Activated T-helper 1 cell treated with anti-CD3 and anti-CD28 coated beads, Interleukin-12 subunit alpha, Interleukin-12 subunit beta, Interleukin-2, Interleukin-4 antibody, amounts not matched to agents 30 ng/mL and 10 ng/mL and 1 ng/mL, durations not matched to agents 14 hours and 24 hours and 36 hours (primary cell): ENCODE measurements around the gene RAB13. TPM values are rescaled to one million over a fixed set of nuclear protein-coding genes. Genes with fewer than 3 reads are reported as not detected.

Experiments used
- DNase-seq: peaks from one replicate; pipeline ENCODE4 v3.0.0; 2021; ENCODE audit warnings: low spot score
- H3K27ac Mint-ChIP-seq: one replicate; pipeline ENCODE4 v1.8.0; 2021; ENCODE audit warnings: mild to moderate bottlenecking, mixed read lengths
- H3K27me3 Mint-ChIP-seq: one replicate; pipeline ENCODE4 v1.8.0; 2022; ENCODE audit warnings: mild to moderate bottlenecking, moderate library complexity, mixed read lengths; ENCODE audit not compliant: insufficient read depth
- H3K36me3 Mint-ChIP-seq: one replicate; pipeline ENCODE4 v1.8.0; 2021; ENCODE audit warnings: low read depth, mixed read lengths
- H3K4me1 Mint-ChIP-seq: one replicate; pipeline ENCODE4 v1.8.0; 2021; ENCODE audit warnings: low read depth, mixed read lengths
- H3K4me3 Mint-ChIP-seq: one replicate; pipeline ENCODE4 v1.8.0; 2021; ENCODE audit warnings: mild to moderate bottlenecking, moderate library complexity, mixed read lengths
- H3K9me3 Mint-ChIP-seq: one replicate; pipeline ENCODE4 v1.8.0; 2021; ENCODE audit warnings: mixed read lengths
- intact Hi-C: fragments of 100-400 bp; cut with micrococcal nuclease; formaldehyde crosslinking; loops from one replicate; pipeline ENCODE4 v1.15.1; 2024
- total RNA-seq: library from RNA; stranded (reverse); gene quantifications from 2 replicates; pipeline ENCODE4 v1.2.3, GENCODE V29; 2022

The RAB13 gene
- total RNA-seq, 1 donor from 2014 or later: 3.3 TPM

- peaks cover 66% of the 10 kb centered on the region for H3K4me1 Mint-ChIP-seq
- H3K36me3 Mint-ChIP-seq: peaks cover 13% of the 10 kb centered on the region
- H3K27me3 Mint-ChIP-seq: no peaks in the 10 kb centered on the region
- H3K4me3 Mint-ChIP-seq: peak overlapping the region; percentile 97
- no peaks in the 10 kb centered on the region for H3K9me3 Mint-ChIP-seq
- intact Hi-C loops: loop anchor here (2.0 to 5.0 kb wide), 2 partner anchors 232 to 313 kb away; partner anchors contain the start of genes HAX1 and INTS3
- H3K27ac Mint-ChIP-seq: peak overlapping the region; percentile 46
- DNase-seq: no peak
Measured at GRCh38 chr1:153959454-153959853, 26.7 kb downstream of the RAB13 start.

- Mint-ChIP-seq H3K36me3 (peaks cover 18% of the 10 kb centered on the region), H3K9me3 (no peaks in the 10 kb centered on the region), H3K27ac (peak overlapping the region; percentile 81), H3K4me1 (peaks cover 69% of the 10 kb centered on the region), H3K4me3 (peak overlapping the region; percentile 97), H3K27me3 (no peaks in the 10 kb centered on the region)
- DNase-seq: no peak
- intact Hi-C loops: loop anchor here (1.0 to 5.0 kb wide), 9 partner anchors 8 to 314 kb away; partner anchors contain the start of genes CREB3L4, DENND4B, HAX1 and INTS3
Measured at GRCh38 chr1:153958961-153959260, 27.2 kb downstream of the RAB13 start.

GRCh38 chr1:153958111-153958960 lies 27.8 kb downstream of the RAB13 start, which contains the start of gene CRTC2:
CRTC2 (minus strand) TSS chr1:153958612; CDS start chr1:153958497, 115 bp downstream.
- intact Hi-C loops: loop anchor here (1.0 to 5.0 kb wide), 9 partner anchors 9 to 314 kb away; partner anchors contain the start of genes CREB3L4, DENND4B, HAX1 and INTS3
- peak within 1 kb of the TSS; percentile 81 for H3K27ac Mint-ChIP-seq
- H3K4me1 Mint-ChIP-seq: peaks cover 65% of the 10 kb centered on the region
- peak within 1 kb of the TSS; percentile 97 for H3K4me3 Mint-ChIP-seq
- H3K9me3 Mint-ChIP-seq: no peaks in the 10 kb centered on the region
- H3K27me3 Mint-ChIP-seq: no peaks in the 10 kb centered on the region
- peak; percentile 96 for DNase-seq
- peaks cover 24% of the 10 kb centered on the region for H3K36me3 Mint-ChIP-seq

GRCh38 chr1:153957744-153958110 lies 28.4 kb downstream of the RAB13 start:
- H3K4me3 Mint-ChIP-seq: peak overlapping the region; percentile 97
- DNase-seq: peak; percentile 46
- H3K27me3 Mint-ChIP-seq: no peaks in the 10 kb centered on the region
- H3K9me3 Mint-ChIP-seq: no peaks in the 10 kb centered on the region
- peak overlapping the region; percentile 81 for H3K27ac Mint-ChIP-seq
- intact Hi-C loops: loop anchor here (1.0 to 5.0 kb wide), 10 partner anchors 10 to 315 kb away; partner anchors contain the start of genes CREB3L4, DENND4B, HAX1 and INTS3
- peaks cover 60% of the 10 kb centered on the region for H3K4me1 Mint-ChIP-seq
- peaks cover 27% of the 10 kb centered on the region for H3K36me3 Mint-ChIP-seq

- intact Hi-C loops: loop anchor here (1.0 to 5.0 kb wide), 2 partner anchors 160 to 230 kb away; partner anchors contain the start of gene INTS3
- H3K27ac Mint-ChIP-seq: peak overlapping the region; percentile 81
- no peaks in the 10 kb centered on the region for H3K9me3 Mint-ChIP-seq
- no peaks in the 10 kb centered on the region for H3K27me3 Mint-ChIP-seq
- H3K4me3 Mint-ChIP-seq: peak overlapping the region; percentile 97
- peaks cover 55% of the 10 kb centered on the region for H3K4me1 Mint-ChIP-seq
- peaks cover 29% of the 10 kb centered on the region for H3K36me3 Mint-ChIP-seq
- DNase-seq: no peak
Measured at GRCh38 chr1:153956997-153957715, 29.0 kb downstream of the RAB13 start.

- no peaks in the 10 kb centered on the region for H3K27me3 Mint-ChIP-seq
- no peaks in the 10 kb centered on the region for H3K9me3 Mint-ChIP-seq
- no peak overlapping the region for H3K27ac Mint-ChIP-seq
- no peak overlapping the region for H3K4me3 Mint-ChIP-seq
- no peak for DNase-seq
- peaks cover 42% of the 10 kb centered on the region for H3K4me1 Mint-ChIP-seq
- intact Hi-C loops: loop anchor here (5.0 kb wide), 1 partner anchor 228 kb away; the partner anchor contains the start of gene INTS3
- peaks cover 42% of the 10 kb centered on the region for H3K36me3 Mint-ChIP-seq
Measured at GRCh38 chr1:153954826-153955225, 31.3 kb downstream of the RAB13 start.

- no peaks in the 10 kb centered on the region for H3K9me3 Mint-ChIP-seq
- H3K27ac Mint-ChIP-seq: peak overlapping the region; percentile 80
- DNase-seq: no peak
- H3K36me3 Mint-ChIP-seq: peaks cover 39% of the 10 kb centered on the region
- peaks cover 34% of the 10 kb centered on the region for H3K4me1 Mint-ChIP-seq
- H3K27me3 Mint-ChIP-seq: no peaks in the 10 kb centered on the region
- intact Hi-C loops: no loop called here
- peak overlapping the region; percentile 15 for H3K4me3 Mint-ChIP-seq
Measured at GRCh38 chr1:153953859-153954365, 32.2 kb downstream of the RAB13 start.

- H3K4me3 Mint-ChIP-seq: no peak overlapping the region
- peaks cover 32% of the 10 kb centered on the region for H3K4me1 Mint-ChIP-seq
- H3K36me3 Mint-ChIP-seq: peaks cover 43% of the 10 kb centered on the region
- H3K27me3 Mint-ChIP-seq: no peaks in the 10 kb centered on the region
- peak overlapping the region; percentile 58 for H3K27ac Mint-ChIP-seq
- H3K9me3 Mint-ChIP-seq: no peaks in the 10 kb centered on the region
- DNase-seq: no peak
- intact Hi-C loops: no loop called here
Measured at GRCh38 chr1:153951801-153952200, 34.3 kb downstream of the RAB13 start.

- Mint-ChIP-seq H3K9me3 (no peaks in the 10 kb centered on the region), H3K27me3 (no peaks in the 10 kb centered on the region), H3K36me3 (peaks cover 43% of the 10 kb centered on the region), H3K4me1 (peaks cover 28% of the 10 kb centered on the region), H3K27ac (no peak overlapping the region), H3K4me3 (no peak overlapping the region)
- intact Hi-C loops: no loop called here
- no peak for DNase-seq
Measured at GRCh38 chr1:153951183-153951582, 35.0 kb downstream of the RAB13 start.

- peaks cover 41% of the 10 kb centered on the region for H3K36me3 Mint-ChIP-seq
- H3K27me3 Mint-ChIP-seq: no peaks in the 10 kb centered on the region
- intact Hi-C loops: loop anchor here (1.0 to 5.0 kb wide), 8 partner anchors 12 to 142 kb away; partner anchors contain the start of genes CRTC2, JTB, RAB13 and RPS27
- H3K4me1 Mint-ChIP-seq: peaks cover 35% of the 10 kb centered on the region
- no peaks in the 10 kb centered on the region for H3K9me3 Mint-ChIP-seq
- peak within 1 kb of the TSS; percentile 97 for H3K27ac Mint-ChIP-seq
- peak within 1 kb of the TSS; percentile 88 for H3K4me3 Mint-ChIP-seq
- peak; percentile 74 for DNase-seq
Measured at GRCh38 chr1:153946622-153947241, 39.4 kb downstream of the RAB13 start, which contains the start of gene DENND4B. DENND4B (minus strand) TSS chr1:153946718; CDS start chr1:153944374, 2,344 bp downstream.

- H3K27ac Mint-ChIP-seq: peak overlapping the region; percentile 97
- H3K4me1 Mint-ChIP-seq: peaks cover 35% of the 10 kb centered on the region
- H3K4me3 Mint-ChIP-seq: peak overlapping the region; percentile 88
- H3K27me3 Mint-ChIP-seq: no peaks in the 10 kb centered on the region
- intact Hi-C loops: loop anchor here (1.0 to 5.0 kb wide), 11 partner anchors 12 to 149 kb away; partner anchors contain the start of genes CREB3L4, CRTC2, JTB and RAB13
- DNase-seq: peak; percentile 63
- H3K36me3 Mint-ChIP-seq: peaks cover 42% of the 10 kb centered on the region
- no peaks in the 10 kb centered on the region for H3K9me3 Mint-ChIP-seq
Measured at GRCh38 chr1:153945795-153946621, 40.1 kb downstream of the RAB13 start.
